C4-2B (cell line): Measurements from ENCODE around the gene MRPS6.

Experiments
- H3K27ac ChIP-seq: fragments of 450-650 bp; 2 replicates; pipeline ENCODE4 v1.5.1; 2017
- ZFX ChIP-seq: fragments of 450-650 bp; IDR thresholded peaks from 2 replicates; pipeline ENCODE4 v1.6.1; 2017
- TF ChIP-seq, protein P1 (sequence below): fragments of 450-650 bp; conservative IDR thresholded peaks from 2 replicates; pipeline ENCODE4 v1.5.1; 2017; ENCODE audit warnings: mild to moderate bottlenecking

Gene MRPS6

DNA sequence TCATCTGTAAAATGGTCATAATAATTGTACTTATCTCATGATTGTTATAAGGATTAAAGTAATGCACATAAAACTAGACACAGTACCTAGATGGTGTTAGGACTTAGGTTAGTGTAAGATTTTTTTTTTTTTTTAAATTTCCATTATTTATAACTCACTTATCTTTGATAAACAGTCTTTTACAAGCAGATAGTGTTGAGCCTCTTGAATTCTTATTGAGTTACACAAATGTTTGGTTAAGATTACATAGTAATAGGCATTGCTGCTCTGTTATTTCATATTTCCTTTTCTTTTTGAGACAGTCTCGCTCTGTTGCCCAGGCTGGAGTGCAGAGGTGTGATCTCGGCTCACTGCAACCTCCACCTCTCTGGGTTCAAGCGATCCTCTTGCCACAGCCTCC lies 15.4 kb downstream of the MRPS6 start:
- no peak overlapping the region for H3K27ac ChIP-seq
- TF ChIP-seq, protein P1, sequence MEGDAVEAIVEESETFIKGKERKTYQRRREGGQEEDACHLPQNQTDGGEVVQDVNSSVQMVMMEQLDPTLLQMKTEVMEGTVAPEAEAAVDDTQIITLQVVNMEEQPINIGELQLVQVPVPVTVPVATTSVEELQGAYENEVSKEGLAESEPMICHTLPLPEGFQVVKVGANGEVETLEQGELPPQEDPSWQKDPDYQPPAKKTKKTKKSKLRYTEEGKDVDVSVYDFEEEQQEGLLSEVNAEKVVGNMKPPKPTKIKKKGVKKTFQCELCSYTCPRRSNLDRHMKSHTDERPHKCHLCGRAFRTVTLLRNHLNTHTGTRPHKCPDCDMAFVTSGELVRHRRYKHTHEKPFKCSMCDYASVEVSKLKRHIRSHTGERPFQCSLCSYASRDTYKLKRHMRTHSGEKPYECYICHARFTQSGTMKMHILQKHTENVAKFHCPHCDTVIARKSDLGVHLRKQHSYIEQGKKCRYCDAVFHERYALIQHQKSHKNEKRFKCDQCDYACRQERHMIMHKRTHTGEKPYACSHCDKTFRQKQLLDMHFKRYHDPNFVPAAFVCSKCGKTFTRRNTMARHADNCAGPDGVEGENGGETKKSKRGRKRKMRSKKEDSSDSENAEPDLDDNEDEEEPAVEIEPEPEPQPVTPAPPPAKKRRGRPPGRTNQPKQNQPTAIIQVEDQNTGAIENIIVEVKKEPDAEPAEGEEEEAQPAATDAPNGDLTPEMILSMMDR: no peak
- TF ChIP-seq ZFX: no peak

DNA sequence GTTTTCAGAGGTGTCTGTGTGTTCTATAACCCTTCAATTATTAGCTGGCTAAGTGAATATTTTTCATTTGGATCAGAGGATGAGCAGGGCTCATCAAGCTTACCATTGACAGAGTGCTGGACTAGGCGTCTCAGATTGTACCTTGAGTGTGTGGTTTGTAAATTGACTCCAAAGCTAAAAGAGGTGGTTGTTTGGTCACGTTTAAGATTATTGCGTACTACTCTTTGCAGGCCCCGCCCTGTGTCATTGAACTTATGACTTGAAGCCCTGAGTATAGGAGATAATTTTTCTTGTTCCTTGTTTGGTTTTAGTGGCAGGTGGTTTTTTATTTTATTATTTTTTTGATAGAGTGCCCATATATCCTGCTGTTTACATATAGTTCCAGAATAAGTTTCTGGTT lies 17.7 kb downstream of the MRPS6 start:
- no peak overlapping the region for H3K27ac ChIP-seq
- TF ChIP-seq ZFX: no peak
- TF ChIP-seq, protein P1: no peak

DNA sequence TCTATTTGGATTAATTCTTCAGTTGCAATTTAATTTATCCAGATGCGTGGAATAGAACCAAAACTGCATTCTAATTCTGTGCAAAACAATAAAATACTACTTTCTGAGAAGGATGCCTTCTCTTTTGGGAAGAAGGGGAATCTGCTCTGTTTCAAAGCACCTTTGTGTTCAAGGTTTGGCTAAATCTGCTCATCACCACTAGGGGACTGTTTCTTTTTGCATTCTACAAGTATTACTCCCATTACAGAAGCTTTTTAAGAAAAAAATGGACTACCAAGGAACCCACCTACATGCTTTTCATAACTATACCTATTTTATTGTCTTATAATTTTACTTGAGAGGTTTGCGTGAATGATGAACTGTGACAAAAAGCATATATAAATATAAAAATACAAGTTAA lies 18.2 kb downstream of the MRPS6 start:
- no peak overlapping the region for H3K27ac ChIP-seq
- TF ChIP-seq, protein P1: peak; percentile 48
- TF ChIP-seq ZFX: no peak

DNA sequence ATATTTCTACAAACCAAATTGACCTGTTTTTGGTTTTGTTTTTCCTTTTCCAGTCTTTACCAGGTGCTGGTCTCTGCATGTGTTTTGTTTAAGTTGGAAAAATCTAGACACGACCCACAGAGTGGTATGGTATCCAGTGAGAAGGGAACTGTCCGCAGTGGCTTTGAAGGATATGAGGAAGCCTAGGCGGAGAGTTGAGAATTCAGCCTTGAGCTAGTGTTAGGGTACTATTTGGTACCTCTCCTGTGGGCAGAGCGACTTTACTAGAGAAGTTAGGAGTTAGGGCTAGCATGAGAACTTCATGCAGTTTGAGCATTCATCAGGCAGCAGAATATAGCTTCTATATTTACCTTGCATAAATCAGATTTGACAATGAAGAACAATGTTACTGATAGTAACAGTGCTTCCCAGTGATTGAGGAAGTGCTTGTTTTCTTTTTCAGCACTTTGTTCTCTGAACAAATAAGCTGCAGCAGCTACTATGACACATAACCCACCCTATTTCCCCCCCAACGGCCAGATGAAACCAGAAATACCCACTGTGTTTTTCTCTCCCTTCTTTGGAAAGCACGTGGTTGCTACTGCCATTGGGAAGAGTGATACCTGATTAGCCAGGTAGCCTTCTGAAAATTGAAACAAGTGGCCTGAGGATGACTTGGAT lies 19.0 kb downstream of the MRPS6 start:
- no peak overlapping the region for H3K27ac ChIP-seq
- TF ChIP-seq, protein P1: no peak
- no peak for TF ChIP-seq ZFX

DNA sequence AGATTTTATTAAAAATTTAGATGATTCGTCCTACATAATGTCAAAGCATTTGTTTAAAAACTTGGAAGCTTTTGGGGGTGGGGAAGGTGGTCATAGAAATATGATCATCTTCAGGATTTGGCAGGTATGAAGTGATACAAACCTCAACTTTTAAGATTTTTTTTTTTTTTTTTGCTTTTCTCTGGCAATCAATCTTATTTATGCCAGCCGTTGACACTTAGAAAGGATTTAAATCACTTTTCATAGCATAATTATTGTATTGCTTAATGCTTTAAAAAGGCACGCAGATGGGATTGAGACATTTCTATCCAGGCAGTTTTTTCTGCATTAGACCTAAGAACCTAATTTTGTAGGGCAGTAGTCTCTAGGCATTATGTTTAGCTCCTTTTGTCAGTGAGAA lies 19.7 kb downstream of the MRPS6 start:
- no peak overlapping the region for H3K27ac ChIP-seq
- TF ChIP-seq, protein P1: no peak
- no peak for TF ChIP-seq ZFX

DNA sequence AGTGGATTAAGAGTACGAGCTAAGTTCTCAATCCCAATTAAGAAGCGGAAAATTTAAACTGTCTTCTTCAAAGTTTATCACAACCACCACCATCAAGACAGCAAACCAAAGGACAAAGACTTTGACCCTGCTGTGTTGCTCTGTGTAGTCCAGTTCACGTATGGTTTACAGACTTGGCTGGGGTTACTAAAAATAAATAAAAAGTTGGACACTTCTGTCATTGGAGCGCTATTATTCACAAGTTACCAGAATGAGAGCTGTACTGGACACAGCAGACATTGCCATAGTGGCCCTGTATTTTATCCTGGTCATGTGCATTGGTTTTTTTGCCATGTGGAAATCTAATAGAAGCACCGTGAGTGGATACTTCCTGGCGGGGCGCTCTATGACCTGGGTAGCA lies 21.6 kb downstream of the MRPS6 start:
- H3K27ac ChIP-seq: no peak overlapping the region
- no peak for TF ChIP-seq ZFX
- TF ChIP-seq, protein P1: no peak

DNA sequence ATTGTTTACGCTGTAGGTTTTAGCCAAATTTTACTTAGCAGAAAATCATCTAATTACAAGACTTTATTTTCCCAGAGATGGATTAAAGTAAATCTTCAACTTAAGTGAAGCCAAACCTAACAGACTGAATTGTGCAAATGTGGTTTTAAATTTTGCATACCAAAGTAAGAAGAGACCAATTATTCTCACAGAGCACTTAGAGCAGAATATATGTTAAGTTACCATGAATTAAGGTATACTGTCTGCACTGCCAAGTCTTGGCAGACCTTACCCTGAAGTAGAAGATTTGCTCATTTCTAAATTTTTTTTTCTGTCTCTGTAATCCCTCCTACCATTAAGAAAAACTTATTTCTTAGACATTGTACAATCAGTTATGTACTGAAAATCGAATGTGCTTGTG lies 24.1 kb downstream of the MRPS6 start:
- TF ChIP-seq, protein P1: no peak
- no peak for TF ChIP-seq ZFX
- H3K27ac ChIP-seq: no peak overlapping the region
